ENCODE measurements around the gene PAK1.

Gene PAK1

DNA sequence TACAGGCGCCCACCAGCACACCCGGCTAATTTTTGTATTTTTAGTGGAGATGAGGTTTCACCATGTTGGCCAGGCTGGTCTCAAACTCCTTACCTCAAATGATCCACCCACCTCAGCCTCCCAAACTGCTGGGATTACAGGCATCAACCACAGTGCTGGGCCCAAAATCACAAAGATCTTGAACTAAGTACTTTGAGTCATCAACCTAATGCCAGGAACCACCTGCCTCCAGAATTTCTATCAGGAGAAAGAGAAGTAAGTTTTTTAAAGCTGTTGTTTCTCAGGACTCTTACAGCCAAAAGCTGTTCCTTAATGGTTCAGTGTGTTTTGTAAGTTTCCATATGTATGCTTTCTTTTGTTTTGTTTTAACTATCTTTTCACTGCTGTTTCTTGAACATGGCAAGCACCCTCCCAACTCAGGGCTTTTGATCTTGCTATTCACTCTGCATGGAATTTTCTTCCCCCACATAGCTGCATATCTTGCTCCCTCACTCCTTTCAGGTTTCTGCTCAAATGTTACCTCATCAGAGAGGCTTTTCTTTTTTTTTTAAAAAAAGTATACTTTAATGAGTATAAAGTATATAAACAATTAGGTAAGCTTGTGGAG lies 6.0 kb upstream of the PAK1 start:
- Histone ChIP-seq H3K36me3 (ENCODE audit: control insufficient read depth in 2 of 2, insufficient read depth in 2 of 2, low read length in 2 of 2) (no peaks in the 10 kb centered on the region), H3K9ac (ENCODE audit: low read depth in 1 of 2, low read length in 2 of 2) (no peak overlapping the region), H3K9me3 (ENCODE audit: control insufficient read depth in 2 of 2, low read length in 2 of 2) (no peaks in the 10 kb centered on the region), H3K4me1 (ENCODE audit: control insufficient read depth in 2 of 2, insufficient read depth in 2 of 2, low read length in 2 of 2) (peaks cover 7 to 10% of the 10 kb centered on the region in 2 donors), H3K27me3 (ENCODE audit: control insufficient read depth in 2 of 2, insufficient read depth in 2 of 2, low read length in 2 of 2) (no peaks in the 10 kb centered on the region), H3K27ac (ENCODE audit: low read depth in 2 of 2, low read length in 2 of 2) (no peak overlapping the region), H3K4me3 (ENCODE audit: low read length in 2 of 2) (no peak overlapping the region)

DNA sequence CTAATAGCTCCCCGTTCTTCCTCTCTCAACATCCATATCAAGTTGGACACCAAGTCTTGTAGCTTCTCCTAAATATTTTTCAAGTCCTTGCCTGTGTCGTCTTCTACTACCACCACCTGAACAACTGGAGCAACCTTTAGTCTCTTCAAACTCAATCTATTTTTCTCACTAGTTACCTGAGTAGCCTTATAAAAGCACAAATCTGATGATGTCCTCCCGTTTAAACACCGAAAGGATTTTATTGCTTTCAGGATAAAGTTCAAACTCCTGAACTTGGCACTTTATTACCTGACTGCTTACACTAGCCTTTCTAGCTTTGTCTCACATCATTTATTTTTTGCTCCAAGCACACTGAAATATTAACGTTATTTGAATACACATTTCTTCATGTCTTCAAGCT lies 1.3 kb upstream of the PAK1 start:
- Histone ChIP-seq H3K27ac (ENCODE audit: low read depth in 2 of 2, low read length in 2 of 2) (peak overlapping the region; percentile 91 to 96), H3K9ac (ENCODE audit: low read depth in 1 of 2, low read length in 2 of 2) (peak overlapping the region in 1 of 2 donors; percentile 95)

DNA sequence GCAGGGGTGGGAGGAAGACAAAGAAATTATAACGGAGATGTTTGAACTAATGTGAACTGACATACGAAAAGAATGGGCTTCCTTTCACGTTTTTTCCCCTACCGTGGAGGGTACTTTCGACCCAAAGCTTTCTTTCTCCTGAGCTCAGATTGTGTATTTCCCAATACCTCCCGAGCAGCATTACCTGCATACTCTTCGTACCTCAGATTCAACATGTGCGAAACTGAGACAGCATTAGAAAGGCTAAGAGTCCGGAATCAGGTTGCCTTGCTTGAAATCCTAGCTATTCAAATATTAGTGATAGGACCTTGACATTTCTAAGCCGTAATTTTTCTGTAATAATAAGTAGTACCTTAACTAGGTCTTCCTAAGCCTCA lies 778 bp upstream of the PAK1 start:
- peak overlapping the region; percentile 65 to 72 for H3K4me3 ChIP-seq (ENCODE audit: low read length in 2 of 2)
- H3K27ac ChIP-seq (ENCODE audit: low read depth in 2 of 2, low read length in 2 of 2) = peak overlapping the region; percentile 91 to 96
- H3K36me3 ChIP-seq (ENCODE audit: control insufficient read depth in 2 of 2, insufficient read depth in 2 of 2, low read length in 2 of 2) = no peaks in the 10 kb centered on the region
- peak overlapping the region; percentile 15 to 95 for H3K9ac ChIP-seq (ENCODE audit: low read depth in 1 of 2, low read length in 2 of 2)
- H3K9me3 ChIP-seq (ENCODE audit: control insufficient read depth in 2 of 2, low read length in 2 of 2) = no peaks in the 10 kb centered on the region
- no peaks in the 10 kb centered on the region for H3K27me3 ChIP-seq (ENCODE audit: control insufficient read depth in 2 of 2, insufficient read depth in 2 of 2, low read length in 2 of 2)
- H3K4me1 ChIP-seq (ENCODE audit: control insufficient read depth in 2 of 2, insufficient read depth in 2 of 2, low read length in 2 of 2) = peaks cover 30 to 44% of the 10 kb centered on the region in 2 donors

More for the DNA sequence above, 1.3 kb upstream of the PAK1 start:
- Histone ChIP-seq H3K4me1 (ENCODE audit: control insufficient read depth in 2 of 2, insufficient read depth in 2 of 2, low read length in 2 of 2) (peaks cover 27 to 39% of the 10 kb centered on the region in 2 donors), H3K9me3 (ENCODE audit: control insufficient read depth in 2 of 2, low read length in 2 of 2) (no peaks in the 10 kb centered on the region), H3K4me3 (ENCODE audit: low read length in 2 of 2) (peak overlapping the region in 1 of 2 donors; percentile 72), H3K27me3 (ENCODE audit: control insufficient read depth in 2 of 2, insufficient read depth in 2 of 2, low read length in 2 of 2) (no peaks in the 10 kb centered on the region), H3K36me3 (ENCODE audit: control insufficient read depth in 2 of 2, insufficient read depth in 2 of 2, low read length in 2 of 2) (no peaks in the 10 kb centered on the region)

DNA sequence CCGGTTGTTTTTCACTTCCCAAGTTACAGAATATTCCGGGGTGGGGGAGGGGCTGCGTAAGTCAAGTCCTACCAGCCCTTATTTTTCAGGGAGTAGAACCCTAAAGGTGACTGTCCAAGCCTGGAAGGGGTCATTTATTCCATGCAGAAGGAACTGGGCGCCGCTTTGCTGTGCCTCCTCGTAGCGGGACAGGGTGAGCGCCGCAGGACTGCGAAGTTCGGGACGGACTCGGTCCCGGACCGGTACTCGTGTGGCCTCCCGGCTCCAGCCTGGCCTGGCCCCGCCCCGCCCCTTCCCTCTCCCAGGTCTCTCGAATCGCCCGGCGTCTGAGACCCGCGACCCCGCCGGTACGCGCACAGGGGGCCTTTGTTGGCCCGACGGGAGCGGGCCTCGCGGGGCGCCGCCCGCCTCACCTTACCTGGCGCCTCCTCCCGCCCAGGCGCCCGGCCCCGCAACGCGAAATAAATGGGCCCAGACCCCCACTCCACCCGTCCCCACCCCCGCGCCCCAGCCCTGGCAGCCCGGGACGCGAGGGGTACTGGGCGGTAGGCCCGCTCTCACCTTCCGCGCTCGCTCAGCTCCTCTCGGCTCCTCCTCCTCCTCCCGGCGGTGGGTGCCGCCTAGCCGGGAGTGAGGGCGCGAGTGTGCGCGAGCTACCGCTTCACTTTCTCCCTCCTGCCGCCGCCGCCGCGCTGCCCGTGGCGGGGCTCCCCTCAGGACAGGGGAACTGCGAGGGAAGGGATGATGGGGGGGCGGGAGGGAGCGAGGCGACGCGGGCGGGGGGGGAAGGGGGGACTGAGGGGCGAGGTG lies 698 bp downstream of the PAK1 start:
- peaks cover 41 to 53% of the 10 kb centered on the region in 2 donors for H3K4me1 ChIP-seq (ENCODE audit: control insufficient read depth in 2 of 2, insufficient read depth in 2 of 2, low read length in 2 of 2)
- H3K36me3 ChIP-seq (ENCODE audit: control insufficient read depth in 2 of 2, insufficient read depth in 2 of 2, low read length in 2 of 2) = no peaks in the 10 kb centered on the region
- no peaks in the 10 kb centered on the region for H3K27me3 ChIP-seq (ENCODE audit: control insufficient read depth in 2 of 2, insufficient read depth in 2 of 2, low read length in 2 of 2)
- peak overlapping the region; percentile 74 to 84 for H3K4me3 ChIP-seq (ENCODE audit: low read length in 2 of 2)
- peak overlapping the region; percentile 91 to 96 for H3K27ac ChIP-seq (ENCODE audit: low read depth in 2 of 2, low read length in 2 of 2)
- H3K9ac ChIP-seq (ENCODE audit: low read depth in 1 of 2, low read length in 2 of 2) = peak overlapping the region; percentile 83 to 95
- no peaks in the 10 kb centered on the region for H3K9me3 ChIP-seq (ENCODE audit: control insufficient read depth in 2 of 2, low read length in 2 of 2)

DNA sequence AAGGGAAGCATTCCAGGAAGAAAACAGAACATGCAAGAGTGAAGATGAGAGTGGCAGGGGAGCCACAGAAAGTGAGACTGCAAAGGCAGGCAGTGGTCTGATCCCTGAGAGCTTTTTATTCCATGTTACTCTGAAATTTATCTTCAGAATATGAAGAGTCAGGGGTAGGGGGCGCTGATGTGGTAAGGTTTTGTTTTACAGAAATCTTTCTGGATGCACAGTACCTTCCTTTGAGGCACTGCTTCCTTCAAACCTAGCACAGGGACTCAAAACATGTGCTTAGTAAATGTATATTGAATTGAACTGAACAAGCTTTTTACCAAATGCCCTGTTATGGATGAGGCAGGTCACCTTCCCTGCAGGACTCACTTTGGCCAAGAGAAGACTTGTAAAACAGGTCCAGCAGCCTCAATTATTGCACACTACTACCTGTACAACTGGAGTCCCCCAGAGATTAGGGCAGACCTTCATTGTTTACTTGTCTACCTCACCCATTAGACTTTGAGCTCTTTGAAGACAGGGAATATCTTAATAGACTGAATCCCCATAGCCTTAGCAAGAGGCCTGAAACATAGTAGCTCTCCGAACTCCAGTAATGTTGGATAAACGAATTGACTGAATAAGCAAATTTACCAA lies 2.2 kb downstream of the PAK1 start:
- no peaks in the 10 kb centered on the region for H3K9me3 ChIP-seq (ENCODE audit: control insufficient read depth in 2 of 2, low read length in 2 of 2)
- no peaks in the 10 kb centered on the region for H3K27me3 ChIP-seq (ENCODE audit: control insufficient read depth in 2 of 2, insufficient read depth in 2 of 2, low read length in 2 of 2)
- peaks cover 49 to 62% of the 10 kb centered on the region in 2 donors for H3K4me1 ChIP-seq (ENCODE audit: control insufficient read depth in 2 of 2, insufficient read depth in 2 of 2, low read length in 2 of 2)
- H3K27ac ChIP-seq (ENCODE audit: low read depth in 2 of 2, low read length in 2 of 2) = peak overlapping the region; percentile 91 to 96
- H3K36me3 ChIP-seq (ENCODE audit: control insufficient read depth in 2 of 2, insufficient read depth in 2 of 2, low read length in 2 of 2) = no peaks in the 10 kb centered on the region
- H3K4me3 ChIP-seq (ENCODE audit: low read length in 2 of 2) = peak overlapping the region; percentile 74 to 84
- peak overlapping the region; percentile 83 to 95 for H3K9ac ChIP-seq (ENCODE audit: low read depth in 1 of 2, low read length in 2 of 2)

DNA sequence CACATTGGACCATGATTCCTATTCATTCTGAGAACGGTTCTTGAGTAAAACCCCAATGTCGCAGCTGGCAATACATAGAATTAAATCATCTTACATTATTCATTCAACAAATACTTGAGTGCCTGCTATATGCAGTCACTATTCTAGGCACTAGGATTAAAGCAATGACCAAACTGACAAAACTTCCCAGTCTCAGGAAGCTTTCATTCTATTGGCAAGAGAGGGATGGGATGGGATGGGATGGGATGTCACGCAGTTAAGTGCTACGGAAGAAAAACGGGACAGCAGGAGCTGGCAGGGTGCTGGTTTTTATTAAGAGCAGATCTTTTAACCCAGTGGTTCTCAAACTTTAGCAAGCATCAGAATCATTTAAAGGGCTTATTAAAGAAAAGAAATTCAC lies 2.9 kb downstream of the PAK1 start:
- no peaks in the 10 kb centered on the region for H3K9me3 ChIP-seq (ENCODE audit: control insufficient read depth in 2 of 2, low read length in 2 of 2)
- H3K4me3 ChIP-seq (ENCODE audit: low read length in 2 of 2) = peak overlapping the region; percentile 33 to 84
- H3K36me3 ChIP-seq (ENCODE audit: control insufficient read depth in 2 of 2, insufficient read depth in 2 of 2, low read length in 2 of 2) = no peaks in the 10 kb centered on the region
- H3K9ac ChIP-seq (ENCODE audit: low read depth in 1 of 2, low read length in 2 of 2) = peak overlapping the region; percentile 18 to 58
- peaks cover 49 to 61% of the 10 kb centered on the region in 2 donors for H3K4me1 ChIP-seq (ENCODE audit: control insufficient read depth in 2 of 2, insufficient read depth in 2 of 2, low read length in 2 of 2)
- no peaks in the 10 kb centered on the region for H3K27me3 ChIP-seq (ENCODE audit: control insufficient read depth in 2 of 2, insufficient read depth in 2 of 2, low read length in 2 of 2)
- peak overlapping the region; percentile 91 to 96 for H3K27ac ChIP-seq (ENCODE audit: low read depth in 2 of 2, low read length in 2 of 2)

DNA sequence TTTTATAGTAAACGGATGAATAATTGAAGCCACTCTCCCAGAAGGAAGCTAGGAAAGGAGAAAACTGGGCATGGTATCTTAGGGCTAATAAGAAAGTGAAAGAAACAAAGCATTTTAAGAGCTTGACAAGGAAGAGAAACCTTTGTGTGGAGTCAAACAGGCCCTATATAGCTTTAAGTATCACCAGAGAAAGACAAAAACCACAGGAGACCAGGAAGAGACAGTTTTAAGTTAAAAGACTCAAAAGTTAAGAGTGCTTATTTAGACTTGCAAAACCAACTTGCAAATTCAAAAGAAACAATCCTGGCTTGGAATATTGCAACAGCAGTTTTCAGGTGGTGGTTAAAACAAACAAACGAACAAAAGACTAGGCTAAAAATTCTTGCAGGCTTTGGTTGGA lies 3.4 kb downstream of the PAK1 start:
- peak overlapping the region; percentile 24 to 46 for H3K4me3 ChIP-seq (ENCODE audit: low read length in 2 of 2)
- H3K27ac ChIP-seq (ENCODE audit: low read depth in 2 of 2, low read length in 2 of 2) = peak overlapping the region; percentile 91 to 96
- H3K36me3 ChIP-seq (ENCODE audit: control insufficient read depth in 2 of 2, insufficient read depth in 2 of 2, low read length in 2 of 2) = no peaks in the 10 kb centered on the region
- H3K9me3 ChIP-seq (ENCODE audit: control insufficient read depth in 2 of 2, low read length in 2 of 2) = no peaks in the 10 kb centered on the region
- peak overlapping the region; percentile 18 to 58 for H3K9ac ChIP-seq (ENCODE audit: low read depth in 1 of 2, low read length in 2 of 2)
- peaks cover 47 to 57% of the 10 kb centered on the region in 2 donors for H3K4me1 ChIP-seq (ENCODE audit: control insufficient read depth in 2 of 2, insufficient read depth in 2 of 2, low read length in 2 of 2)
- no peaks in the 10 kb centered on the region for H3K27me3 ChIP-seq (ENCODE audit: control insufficient read depth in 2 of 2, insufficient read depth in 2 of 2, low read length in 2 of 2)

DNA sequence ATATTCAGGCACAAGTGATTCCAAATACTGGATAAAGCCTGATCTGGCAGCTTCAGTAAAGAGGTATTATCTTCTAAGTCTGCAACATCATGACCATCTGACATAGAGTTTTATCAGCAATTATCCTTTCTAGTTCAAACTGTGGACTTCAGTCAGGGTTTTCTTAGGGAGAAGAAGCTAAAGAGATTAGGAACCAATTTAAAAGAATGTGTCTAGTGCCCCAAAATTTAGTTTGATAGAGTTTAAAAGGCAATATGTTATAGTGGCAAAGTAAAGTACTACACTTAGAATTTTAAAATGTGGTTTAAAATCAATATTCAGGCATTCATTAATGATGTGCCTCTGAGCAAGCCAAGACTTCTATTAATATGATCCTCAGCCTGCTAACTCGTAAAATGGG lies 5.4 kb downstream of the PAK1 start:
- Histone ChIP-seq H3K9ac (ENCODE audit: low read depth in 1 of 2, low read length in 2 of 2) (no peak overlapping the region), H3K27me3 (ENCODE audit: control insufficient read depth in 2 of 2, insufficient read depth in 2 of 2, low read length in 2 of 2) (no peaks in the 10 kb centered on the region), H3K4me1 (ENCODE audit: control insufficient read depth in 2 of 2, insufficient read depth in 2 of 2, low read length in 2 of 2) (peaks cover 34 to 46% of the 10 kb centered on the region in 2 donors), H3K27ac (ENCODE audit: low read depth in 2 of 2, low read length in 2 of 2) (peak overlapping the region in 1 of 2 donors; percentile 5), H3K4me3 (ENCODE audit: low read length in 2 of 2) (no peak overlapping the region), H3K36me3 (ENCODE audit: control insufficient read depth in 2 of 2, insufficient read depth in 2 of 2, low read length in 2 of 2) (no peaks in the 10 kb centered on the region), H3K9me3 (ENCODE audit: control insufficient read depth in 2 of 2, low read length in 2 of 2) (no peaks in the 10 kb centered on the region)

DNA sequence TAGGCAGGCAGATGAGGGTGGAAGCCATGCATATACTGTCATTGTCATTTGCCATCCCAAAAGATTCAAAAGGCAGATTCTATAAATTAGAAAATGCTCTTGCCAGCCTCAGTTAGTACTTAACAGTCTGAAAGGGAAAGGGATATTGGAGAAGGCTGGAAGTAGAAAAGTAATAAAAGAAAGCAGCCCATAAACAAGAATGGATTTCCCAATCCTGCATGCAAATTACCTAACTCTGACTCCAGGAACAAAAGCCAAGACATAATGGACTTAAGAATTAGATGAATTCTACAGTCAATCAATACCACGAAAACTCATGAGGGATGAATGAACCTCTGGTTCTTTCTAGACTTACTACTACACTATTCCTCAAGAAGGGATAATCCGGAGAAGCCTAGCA lies 5.9 kb downstream of the PAK1 start:
- Histone ChIP-seq H3K27ac (ENCODE audit: low read depth in 2 of 2, low read length in 2 of 2) (peak overlapping the region; percentile 5 to 50), H3K9ac (ENCODE audit: low read depth in 1 of 2, low read length in 2 of 2) (no peak overlapping the region), H3K4me3 (ENCODE audit: low read length in 2 of 2) (no peak overlapping the region), H3K9me3 (ENCODE audit: control insufficient read depth in 2 of 2, low read length in 2 of 2) (no peaks in the 10 kb centered on the region), H3K27me3 (ENCODE audit: control insufficient read depth in 2 of 2, insufficient read depth in 2 of 2, low read length in 2 of 2) (no peaks in the 10 kb centered on the region), H3K36me3 (ENCODE audit: control insufficient read depth in 2 of 2, insufficient read depth in 2 of 2, low read length in 2 of 2) (no peaks in the 10 kb centered on the region), H3K4me1 (ENCODE audit: control insufficient read depth in 2 of 2, insufficient read depth in 2 of 2, low read length in 2 of 2) (peaks cover 34 to 46% of the 10 kb centered on the region in 2 donors)

DNA sequence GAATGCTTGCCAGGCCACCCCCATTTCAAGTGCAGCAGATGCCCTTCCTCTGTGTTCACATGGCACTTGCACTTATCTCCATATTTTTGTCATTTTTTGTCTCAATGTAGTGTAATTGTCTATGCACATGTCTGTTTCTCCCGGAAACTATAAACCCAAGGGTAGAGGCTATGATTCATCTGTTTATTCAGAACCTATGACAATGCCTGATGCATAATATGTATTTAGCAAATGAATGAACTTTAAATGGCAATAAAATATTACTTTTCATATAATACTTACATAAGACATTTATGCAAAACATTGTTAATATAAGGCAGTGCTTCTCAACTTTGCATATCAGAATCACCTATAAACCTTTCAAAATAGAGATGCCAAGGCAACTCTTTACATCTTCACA lies 6.7 kb downstream of the PAK1 start:
- no peaks in the 10 kb centered on the region for H3K9me3 ChIP-seq (ENCODE audit: control insufficient read depth in 2 of 2, low read length in 2 of 2)
- peak overlapping the region; percentile 3 to 50 for H3K27ac ChIP-seq (ENCODE audit: low read depth in 2 of 2, low read length in 2 of 2)
- H3K27me3 ChIP-seq (ENCODE audit: control insufficient read depth in 2 of 2, insufficient read depth in 2 of 2, low read length in 2 of 2) = no peaks in the 10 kb centered on the region
- H3K36me3 ChIP-seq (ENCODE audit: control insufficient read depth in 2 of 2, insufficient read depth in 2 of 2, low read length in 2 of 2) = no peaks in the 10 kb centered on the region
- peaks cover 34 to 43% of the 10 kb centered on the region in 2 donors for H3K4me1 ChIP-seq (ENCODE audit: control insufficient read depth in 2 of 2, insufficient read depth in 2 of 2, low read length in 2 of 2)
- H3K4me3 ChIP-seq (ENCODE audit: low read length in 2 of 2) = no peak overlapping the region
- H3K9ac ChIP-seq (ENCODE audit: low read depth in 1 of 2, low read length in 2 of 2) = no peak overlapping the region

All from mucosa of rectum (tissue), 2 donors.